Thyroid gland (tissue), 4 donors: Measurements from ENCODE around the gene GPR173.

Source experiments
- CTCF ChIP-seq, 6 experiments: fragments of 200-600 bp in 3 of 6; fragments of 450-650 bp in 3 of 6; sonication (generic) in 3 of 6; IDR thresholded peaks; one replicate each; pipeline ENCODE4 v1.5.1; 2016 to 2019; ENCODE audit warnings: antibody characterized with exemption in 6 of 6, mild to moderate bottlenecking in 2 of 6, inconsistent platforms in 1 of 6, moderate library complexity in 1 of 6
- POLR2A ChIP-seq, 2 donors: fragments of 450-650 bp; IDR thresholded peaks; one replicate each; pipeline ENCODE4 v1.6.1; 2017; ENCODE audit warnings: antibody characterized with exemption in 2 of 2, mild to moderate bottlenecking in 2 of 2, moderate library complexity in 1 of 2

- TF ChIP-seq CTCF (IDR thresholded peaks at IDR 0.05) (no peak), POLR2A (IDR thresholded peaks at IDR 0.05) (peak in 1 of 2 donors; percentile 6)
Observed at GRCh38 chrX:53086464-53086863, 37.9 kb downstream of the GPR173 start.
